ENCODE data around the gene PLCL2.
A peak's percentile ranks its signal among the peaks of the same experiment; 100 is the strongest.

PLCL2 gene

GRCh38 chr3:17007284-17007683, 122.5 kb downstream of the PLCL2 start:
- H3K27me3 Mint-ChIP-seq, result no peaks in the 10 kb centered on the region
- peaks cover 15% of the 10 kb centered on the region for H3K36me3 Mint-ChIP-seq
- H3K9me3 Mint-ChIP-seq (ENCODE audit: low read depth), result no peaks in the 10 kb centered on the region
- H3K4me1 Mint-ChIP-seq (ENCODE audit: low read depth), result peaks cover 71% of the 10 kb centered on the region
- H3K27ac Mint-ChIP-seq, result no peak overlapping the region
- H3K4me3 Mint-ChIP-seq, result no peak overlapping the region

- Mint-ChIP-seq H3K36me3 (peaks cover 21% of the 10 kb centered on the region), H3K9me3 (ENCODE audit: low read depth) (no peaks in the 10 kb centered on the region), H3K4me3 (no peak overlapping the region), H3K27ac (no peak overlapping the region), H3K27me3 (no peaks in the 10 kb centered on the region), H3K4me1 (ENCODE audit: low read depth) (peaks cover 69% of the 10 kb centered on the region)
Observed at GRCh38 chr3:17009826-17010225, 125.1 kb downstream of the PLCL2 start.

- Mint-ChIP-seq H3K9me3 (ENCODE audit: low read depth) (no peaks in the 10 kb centered on the region), H3K27me3 (no peaks in the 10 kb centered on the region), H3K4me1 (ENCODE audit: low read depth) (peaks cover 56% of the 10 kb centered on the region), H3K27ac (no peak overlapping the region), H3K36me3 (peaks cover 32% of the 10 kb centered on the region), H3K4me3 (no peak overlapping the region)
Observed at GRCh38 chr3:17011728-17012338, 127.1 kb downstream of the PLCL2 start.

- H3K9me3 Mint-ChIP-seq (ENCODE audit: low read depth), result no peaks in the 10 kb centered on the region
- peaks cover 53% of the 10 kb centered on the region for H3K4me1 Mint-ChIP-seq (ENCODE audit: low read depth)
- H3K4me3 Mint-ChIP-seq, result no peak overlapping the region
- H3K27me3 Mint-ChIP-seq, result no peaks in the 10 kb centered on the region
- peaks cover 37% of the 10 kb centered on the region for H3K36me3 Mint-ChIP-seq
- no peak overlapping the region for H3K27ac Mint-ChIP-seq
Observed at GRCh38 chr3:17013050-17013449, 128.3 kb downstream of the PLCL2 start.

GRCh38 chr3:17013571-17013970, 128.8 kb downstream of the PLCL2 start:
- H3K36me3 Mint-ChIP-seq, result peaks cover 37% of the 10 kb centered on the region
- no peak overlapping the region for H3K4me3 Mint-ChIP-seq
- no peaks in the 10 kb centered on the region for H3K27me3 Mint-ChIP-seq
- H3K27ac Mint-ChIP-seq, result no peak overlapping the region
- peaks cover 49% of the 10 kb centered on the region for H3K4me1 Mint-ChIP-seq (ENCODE audit: low read depth)
- no peaks in the 10 kb centered on the region for H3K9me3 Mint-ChIP-seq (ENCODE audit: low read depth)

GRCh38 chr3:17014284-17014683, 129.5 kb downstream of the PLCL2 start:
- Mint-ChIP-seq H3K4me1 (ENCODE audit: low read depth) (peaks cover 47% of the 10 kb centered on the region), H3K27ac (no peak overlapping the region), H3K36me3 (peaks cover 41% of the 10 kb centered on the region), H3K4me3 (no peak overlapping the region), H3K9me3 (ENCODE audit: low read depth) (no peaks in the 10 kb centered on the region), H3K27me3 (no peaks in the 10 kb centered on the region)

- H3K4me3 Mint-ChIP-seq, result no peak overlapping the region
- H3K36me3 Mint-ChIP-seq, result peaks cover 39% of the 10 kb centered on the region
- H3K9me3 Mint-ChIP-seq (ENCODE audit: low read depth), result no peaks in the 10 kb centered on the region
- no peaks in the 10 kb centered on the region for H3K27me3 Mint-ChIP-seq
- H3K4me1 Mint-ChIP-seq (ENCODE audit: low read depth), result peaks cover 43% of the 10 kb centered on the region
- H3K27ac Mint-ChIP-seq, result peak overlapping the region; percentile 41
Observed at GRCh38 chr3:17014709-17015108, 130.0 kb downstream of the PLCL2 start.

- H3K27me3 Mint-ChIP-seq, result no peaks in the 10 kb centered on the region
- no peaks in the 10 kb centered on the region for H3K9me3 Mint-ChIP-seq (ENCODE audit: low read depth)
- no peak overlapping the region for H3K4me3 Mint-ChIP-seq
- peaks cover 74% of the 10 kb centered on the region for H3K4me1 Mint-ChIP-seq (ENCODE audit: low read depth)
- peak overlapping the region; percentile 97 for H3K27ac Mint-ChIP-seq
- H3K36me3 Mint-ChIP-seq, result peaks cover 18% of the 10 kb centered on the region
Observed at GRCh38 chr3:17021614-17022013, 136.9 kb downstream of the PLCL2 start.

- H3K27me3 Mint-ChIP-seq, result no peaks in the 10 kb centered on the region
- H3K4me3 Mint-ChIP-seq, result peak overlapping the region; percentile 82
- H3K36me3 Mint-ChIP-seq, result peaks cover 11% of the 10 kb centered on the region
- H3K27ac Mint-ChIP-seq, result peak overlapping the region; percentile 97
- H3K4me1 Mint-ChIP-seq (ENCODE audit: low read depth), result peaks cover 77% of the 10 kb centered on the region
- no peaks in the 10 kb centered on the region for H3K9me3 Mint-ChIP-seq (ENCODE audit: low read depth)
Observed at GRCh38 chr3:17023006-17023664, 138.4 kb downstream of the PLCL2 start.

- Mint-ChIP-seq H3K36me3 (peaks cover 13% of the 10 kb centered on the region), H3K27me3 (no peaks in the 10 kb centered on the region), H3K4me3 (peak overlapping the region; percentile 63), H3K27ac (peak overlapping the region; percentile 97), H3K4me1 (ENCODE audit: low read depth) (peaks cover 94% of the 10 kb centered on the region), H3K9me3 (ENCODE audit: low read depth) (no peaks in the 10 kb centered on the region)
Observed at GRCh38 chr3:17025594-17026139, 140.9 kb downstream of the PLCL2 start.

GRCh38 chr3:17027318-17027717, 142.6 kb downstream of the PLCL2 start:
- H3K27me3 Mint-ChIP-seq, result no peaks in the 10 kb centered on the region
- no peak overlapping the region for H3K27ac Mint-ChIP-seq
- H3K9me3 Mint-ChIP-seq (ENCODE audit: low read depth), result no peaks in the 10 kb centered on the region
- H3K4me3 Mint-ChIP-seq, result no peak overlapping the region
- H3K4me1 Mint-ChIP-seq (ENCODE audit: low read depth), result peaks cover 88% of the 10 kb centered on the region
- peaks cover 11% of the 10 kb centered on the region for H3K36me3 Mint-ChIP-seq

GRCh38 chr3:17028363-17028762, 143.6 kb downstream of the PLCL2 start:
- Mint-ChIP-seq H3K36me3 (peaks cover 11% of the 10 kb centered on the region), H3K9me3 (ENCODE audit: low read depth) (no peaks in the 10 kb centered on the region), H3K4me1 (ENCODE audit: low read depth) (peaks cover 88% of the 10 kb centered on the region), H3K4me3 (no peak overlapping the region), H3K27me3 (no peaks in the 10 kb centered on the region), H3K27ac (no peak overlapping the region)

GRCh38 chr3:17030438-17030837, 145.7 kb downstream of the PLCL2 start:
- Mint-ChIP-seq H3K9me3 (ENCODE audit: low read depth) (no peaks in the 10 kb centered on the region), H3K27ac (peak overlapping the region; percentile 62), H3K36me3 (peaks cover 13% of the 10 kb centered on the region), H3K4me1 (ENCODE audit: low read depth) (peaks cover 88% of the 10 kb centered on the region), H3K4me3 (no peak overlapping the region), H3K27me3 (no peaks in the 10 kb centered on the region)

GRCh38 chr3:17030956-17031652, 146.3 kb downstream of the PLCL2 start:
- H3K27me3 Mint-ChIP-seq, result no peaks in the 10 kb centered on the region
- peaks cover 85% of the 10 kb centered on the region for H3K4me1 Mint-ChIP-seq (ENCODE audit: low read depth)
- H3K27ac Mint-ChIP-seq, result peak overlapping the region; percentile 81
- H3K4me3 Mint-ChIP-seq, result peak overlapping the region; percentile 46
- H3K36me3 Mint-ChIP-seq, result peaks cover 19% of the 10 kb centered on the region
- H3K9me3 Mint-ChIP-seq (ENCODE audit: low read depth), result no peaks in the 10 kb centered on the region

GRCh38 chr3:17032407-17033034, 147.8 kb downstream of the PLCL2 start:
- no peak overlapping the region for H3K27ac Mint-ChIP-seq
- H3K4me1 Mint-ChIP-seq (ENCODE audit: low read depth), result peaks cover 81% of the 10 kb centered on the region
- no peak overlapping the region for H3K4me3 Mint-ChIP-seq
- peaks cover 21% of the 10 kb centered on the region for H3K36me3 Mint-ChIP-seq
- no peaks in the 10 kb centered on the region for H3K9me3 Mint-ChIP-seq (ENCODE audit: low read depth)
- H3K27me3 Mint-ChIP-seq, result no peaks in the 10 kb centered on the region
